Head of caudate nucleus (tissue), 42 donors: Measurements from ENCODE around the gene ADCY1.
A peak's percentile ranks its signal among the peaks of the same experiment; 100 is the strongest.
"Not testable (repeated sequence)": the region's sequence is repeated elsewhere in the genome, so short reads cannot be mapped to it uniquely, and the experiment has no call there.

ENCODE experiments used
- DNase-seq, 42 donors: peaks; one replicate each; pipeline versions ENCODE4 v3.0.0 to v3.0.0-alpha.2; 2020 to 2021; ENCODE audit warnings: mixed read lengths in 7 of 42
- intact Hi-C: fragments of 100-400 bp; cut with DNase I; formaldehyde crosslinking; loops from one replicate; pipeline ENCODE4 v1.15.0; 2022

The ADCY1 gene

DNA sequence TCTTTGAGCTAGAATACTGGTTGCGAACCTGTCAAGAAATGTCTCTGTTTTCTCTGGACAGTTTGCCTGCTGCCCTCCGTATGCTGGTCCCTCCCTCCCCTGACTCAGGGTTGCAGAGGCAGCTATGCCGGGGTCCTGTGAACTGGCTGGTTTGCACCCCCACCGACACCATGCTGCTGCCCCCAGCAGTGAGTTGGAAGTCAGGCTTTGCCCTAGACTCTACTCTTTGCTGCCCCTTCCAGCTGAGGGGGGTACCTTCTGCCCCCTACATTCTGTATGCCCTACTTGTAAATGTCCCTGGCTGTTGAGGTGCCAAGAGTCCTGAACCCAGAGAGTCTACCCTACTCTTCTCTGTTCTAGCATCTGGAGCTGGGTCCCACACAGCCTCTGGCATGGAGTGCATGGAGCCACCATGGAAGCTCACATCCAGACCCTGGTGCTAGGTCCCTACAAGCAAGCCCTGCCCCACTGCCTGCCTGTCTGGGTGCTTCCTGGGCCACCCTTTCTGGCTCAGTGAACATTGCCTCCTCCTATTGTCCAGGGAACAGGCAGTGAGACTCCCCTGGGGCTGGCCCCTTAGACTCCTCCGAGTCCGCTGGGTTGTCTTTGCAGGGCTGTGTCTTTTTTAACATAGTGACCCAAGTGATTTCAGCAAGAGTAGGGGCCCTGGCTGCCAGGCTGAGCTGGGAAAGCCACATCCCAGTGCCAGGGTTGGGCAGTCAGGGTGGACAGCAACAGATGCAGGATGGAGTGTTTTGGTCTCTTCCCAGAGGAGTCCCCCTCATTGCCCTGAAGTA lies 138.9 kb downstream of the ADCY1 start:
- DNase-seq: peak in 6 of 42 donors; percentile 6 to 35 (median 20)
- intact Hi-C loops: no loop called here

DNA sequence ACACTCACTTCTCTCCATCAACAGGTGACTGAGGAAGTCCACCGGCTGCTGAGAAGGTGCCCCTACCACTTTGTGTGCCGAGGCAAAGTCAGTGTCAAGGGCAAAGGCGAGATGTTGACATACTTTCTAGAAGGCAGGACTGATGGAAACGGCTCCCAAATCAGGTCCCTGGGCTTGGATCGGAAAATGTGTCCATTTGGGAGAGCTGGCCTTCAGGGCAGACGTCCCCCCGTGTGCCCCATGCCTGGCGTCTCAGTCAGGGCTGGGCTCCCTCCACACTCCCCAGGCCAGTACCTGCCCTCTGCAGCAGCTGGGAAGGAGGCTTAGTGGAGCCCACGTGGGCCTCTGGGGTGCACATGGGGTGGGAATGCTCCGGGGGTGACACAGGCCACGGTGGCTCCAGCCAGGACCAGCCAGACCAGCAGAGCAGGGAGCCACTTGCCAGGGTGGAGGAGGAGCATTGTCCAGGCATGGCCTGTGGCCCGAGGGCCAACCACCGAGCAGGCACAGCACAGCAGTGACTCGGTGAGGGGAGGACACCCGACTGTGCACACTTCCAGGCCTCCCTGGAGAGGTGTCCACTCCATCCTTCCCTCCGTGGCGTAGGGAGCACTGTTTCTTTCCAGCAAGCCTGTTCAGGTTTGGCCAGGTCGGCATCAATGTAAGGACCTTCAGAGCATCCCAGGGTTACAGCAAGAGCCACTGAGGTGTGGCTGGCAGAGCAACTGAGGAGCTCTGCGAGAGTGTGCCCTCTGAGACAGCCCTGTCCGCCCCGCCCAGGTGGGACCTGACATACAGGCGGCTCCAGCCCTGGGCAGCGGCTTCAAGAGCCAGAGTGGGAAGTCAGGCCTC lies 139.7 kb downstream of the ADCY1 start:
- DNase-seq: peak in 7 of 42 donors; percentile 7 to 31 (median 15)
- intact Hi-C loops: no loop called here

DNA sequence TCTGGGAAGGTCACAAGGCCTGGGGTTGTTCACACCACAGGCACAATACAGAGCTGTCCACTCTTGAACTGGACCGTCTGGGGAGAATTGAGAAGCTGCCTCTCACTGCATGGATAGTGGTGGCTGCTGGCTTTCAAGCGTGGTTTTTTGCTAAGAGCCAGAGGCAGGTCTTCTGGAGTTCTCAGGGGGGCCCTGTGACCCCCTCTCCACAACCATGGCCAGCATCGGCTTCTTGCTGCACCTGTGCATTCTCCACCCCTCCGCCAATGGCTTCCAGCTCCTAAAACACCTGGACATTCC lies 140.3 kb downstream of the ADCY1 start:
- intact Hi-C loops: no loop called here

DNA sequence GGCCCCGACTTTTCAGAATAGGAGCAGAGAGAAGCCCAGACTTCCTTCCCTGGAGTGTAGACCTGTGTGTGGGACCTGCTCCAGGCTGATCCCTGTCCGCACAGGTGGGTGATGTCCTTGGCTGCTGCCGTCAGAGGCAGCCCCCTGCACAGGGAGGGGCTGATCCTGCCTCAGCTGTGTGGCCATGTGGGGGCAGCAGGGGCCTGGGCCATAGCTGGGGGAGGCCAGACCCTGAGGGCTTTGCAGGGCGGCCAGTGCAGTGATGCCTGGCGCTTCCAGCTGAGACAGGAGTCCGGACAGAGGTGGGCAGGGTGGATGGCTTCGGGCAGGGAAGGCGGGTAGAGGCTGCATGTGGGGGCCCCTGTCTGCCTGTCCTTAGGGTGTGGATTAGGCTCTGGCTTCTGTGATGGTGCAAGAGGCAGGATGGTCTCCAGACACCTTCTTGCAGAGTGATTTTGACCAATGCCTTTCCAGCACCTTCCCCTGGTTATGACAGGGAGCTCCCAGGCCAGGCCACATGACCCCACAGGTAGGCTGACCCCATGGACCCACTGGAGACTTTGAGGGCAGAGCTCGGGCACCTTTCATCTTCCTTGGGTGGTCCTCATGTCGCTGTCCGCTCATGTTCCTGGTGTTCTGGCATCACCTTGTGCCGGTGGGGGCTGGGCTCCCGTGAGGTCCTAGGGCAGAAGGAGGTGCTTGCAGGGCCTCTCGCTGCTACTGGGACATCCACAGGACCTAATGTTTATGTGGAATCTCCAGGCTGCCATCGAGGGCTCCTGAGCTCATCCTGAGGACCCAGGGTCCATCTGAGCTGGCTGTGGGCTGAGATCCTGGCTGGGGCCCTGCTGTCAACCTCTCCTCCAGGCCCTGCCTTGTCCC lies 141.5 kb downstream of the ADCY1 start:
- intact Hi-C loops: no loop called here
- DNase-seq: peak in 7 of 42 donors; percentile 0 to 43 (median 24)

More for the DNA sequence above, 140.3 kb downstream of the ADCY1 start:
- DNase-seq: peak in 1 of 42 donors; percentile 21

DNA sequence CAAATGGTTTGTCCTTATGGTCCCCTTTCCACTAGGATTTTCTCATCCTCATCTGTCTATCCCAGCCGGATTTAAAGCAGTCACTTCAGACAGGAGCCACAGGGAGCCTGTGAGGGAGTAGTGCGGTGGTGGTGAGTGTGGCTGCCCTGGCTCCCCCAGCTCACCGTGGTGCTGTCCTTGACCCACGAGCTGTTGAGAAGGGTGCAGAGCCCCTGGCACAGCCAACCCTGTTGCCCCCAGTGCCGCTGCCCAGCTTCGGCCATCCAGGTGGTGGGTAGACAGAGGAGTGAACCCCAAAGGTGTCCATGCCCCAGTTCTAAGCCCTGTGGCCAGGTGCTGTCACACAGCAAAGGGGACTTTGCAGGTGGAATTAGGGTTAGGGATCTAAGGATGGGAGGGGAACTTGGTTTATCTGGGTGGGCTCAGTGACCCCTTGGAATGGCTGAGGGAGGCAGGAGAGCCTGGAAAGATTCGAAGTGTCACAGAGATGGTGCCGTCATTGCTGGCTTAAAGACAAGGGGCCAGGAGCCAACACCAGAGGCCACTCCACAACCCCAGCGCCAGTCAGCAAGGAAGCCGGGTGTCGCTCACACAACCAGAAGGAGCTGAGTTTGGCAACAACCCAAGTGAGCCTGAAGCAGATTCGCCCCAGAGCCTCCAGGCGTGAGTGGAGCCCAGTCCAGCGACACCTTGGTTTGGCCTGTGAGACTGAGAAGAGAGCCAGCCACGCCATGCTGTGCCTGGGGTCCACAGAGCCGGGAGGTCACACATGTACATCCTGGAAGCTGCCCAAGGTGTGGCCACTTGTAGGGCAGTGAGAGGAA lies 142.4 kb downstream of the ADCY1 start:
- DNase-seq: peak in 9 of 42 donors; percentile 10 to 42 (median 25)
- intact Hi-C loops: no loop called here

DNA sequence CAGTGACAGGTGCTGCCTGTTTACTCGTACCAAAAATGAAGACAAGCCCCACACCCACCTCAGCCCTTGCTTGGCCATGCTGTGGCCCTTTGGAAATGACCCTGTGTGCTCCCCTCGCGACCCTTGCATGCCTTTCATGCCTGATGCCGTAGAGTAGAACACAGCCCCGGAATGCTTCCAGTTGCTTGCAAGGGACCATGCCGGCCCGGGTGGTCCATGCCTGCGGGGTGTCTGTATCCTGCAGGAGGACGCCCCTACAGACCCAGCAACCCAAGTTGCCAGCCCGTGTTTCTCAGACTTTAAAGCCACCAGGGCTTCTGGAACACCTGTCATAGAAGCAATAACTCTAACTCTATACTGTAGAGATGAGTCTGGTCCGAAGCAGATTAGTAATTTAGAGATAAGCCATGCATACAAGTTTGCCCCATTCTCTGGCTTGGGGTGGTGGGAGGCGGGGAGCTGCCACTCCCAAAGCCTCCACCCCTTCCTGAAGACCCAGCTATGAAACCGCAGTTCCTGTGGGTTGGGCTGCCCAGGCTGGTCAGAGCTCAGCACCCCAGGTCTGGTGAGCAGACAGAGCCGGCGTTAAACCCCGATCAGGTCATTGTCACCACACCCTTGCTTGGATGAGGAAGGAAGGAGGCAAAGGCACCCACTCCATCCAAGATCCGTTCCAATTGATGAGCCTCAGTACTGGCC lies 143.5 kb downstream of the ADCY1 start:
- intact Hi-C loops: no loop called here
- peak in 5 of 42 donors; percentile 6 to 35 (median 25) for DNase-seq

DNA sequence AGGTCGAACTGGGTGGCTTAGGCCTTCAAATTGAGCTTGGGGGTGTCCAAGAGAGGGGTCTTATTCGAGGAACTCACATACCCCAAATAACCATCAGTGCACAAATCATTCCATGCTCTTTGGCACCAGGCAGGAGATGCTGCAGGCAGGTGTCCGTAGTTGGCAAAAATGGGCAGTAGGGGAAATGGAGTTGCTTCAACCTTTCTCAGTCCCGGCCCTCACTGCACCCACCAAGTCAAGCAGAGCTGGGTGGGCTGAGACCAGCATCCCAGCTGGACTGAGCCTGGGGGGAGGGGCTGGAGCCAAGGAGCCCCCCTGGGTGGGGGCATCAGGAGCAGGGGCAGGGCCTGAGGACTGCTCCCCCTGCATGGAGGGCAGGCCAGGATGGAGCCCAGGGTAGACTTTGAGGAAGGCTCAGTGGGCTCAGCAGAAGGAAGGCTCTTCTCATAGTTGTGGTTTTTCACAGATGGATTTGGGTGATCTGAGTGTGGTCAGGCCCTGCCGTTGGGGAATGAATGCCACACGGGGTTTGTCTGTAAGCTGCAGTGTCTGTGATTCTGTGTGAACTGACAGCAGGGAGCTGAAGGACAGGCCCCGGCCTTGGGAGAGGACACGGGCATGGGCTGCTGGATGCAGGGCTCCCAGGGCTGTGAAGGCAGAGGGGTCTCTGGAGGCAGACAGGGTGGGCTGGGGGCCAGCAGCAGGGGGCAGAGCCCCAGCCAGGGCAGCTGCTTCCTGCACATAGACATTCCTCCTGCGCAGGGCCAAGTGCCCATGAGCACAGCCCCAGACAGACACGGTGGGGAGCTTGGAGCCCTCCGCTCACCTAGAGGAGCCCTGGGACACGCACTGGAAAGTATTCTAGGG lies 144.5 kb downstream of the ADCY1 start:
- peak in 6 of 42 donors; percentile 8 to 40 (median 26) for DNase-seq
- intact Hi-C loops: no loop called here

DNA sequence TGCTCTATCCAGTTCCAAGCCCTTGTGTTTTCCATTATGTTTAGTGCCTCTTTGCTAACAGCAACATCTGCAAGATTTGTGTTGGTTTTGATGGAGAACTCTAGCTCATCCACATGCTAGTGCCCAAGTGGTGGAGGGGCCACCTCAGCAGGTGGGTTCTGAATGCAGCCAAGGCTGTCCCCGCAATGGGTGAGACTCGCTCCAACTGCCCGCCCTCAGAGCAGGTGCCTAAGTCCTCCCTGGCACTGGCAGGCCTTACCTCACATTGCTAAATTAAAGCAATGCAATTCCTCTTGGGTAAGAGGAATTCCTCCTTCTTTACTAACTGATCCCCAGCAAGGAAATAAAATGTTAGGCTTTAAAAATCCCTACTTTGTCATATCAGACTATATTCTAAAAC lies 146.8 kb downstream of the ADCY1 start:
- peak in 3 of 42 donors; percentile 10 to 16 (median 14) for DNase-seq
- intact Hi-C loops: no loop called here

DNA sequence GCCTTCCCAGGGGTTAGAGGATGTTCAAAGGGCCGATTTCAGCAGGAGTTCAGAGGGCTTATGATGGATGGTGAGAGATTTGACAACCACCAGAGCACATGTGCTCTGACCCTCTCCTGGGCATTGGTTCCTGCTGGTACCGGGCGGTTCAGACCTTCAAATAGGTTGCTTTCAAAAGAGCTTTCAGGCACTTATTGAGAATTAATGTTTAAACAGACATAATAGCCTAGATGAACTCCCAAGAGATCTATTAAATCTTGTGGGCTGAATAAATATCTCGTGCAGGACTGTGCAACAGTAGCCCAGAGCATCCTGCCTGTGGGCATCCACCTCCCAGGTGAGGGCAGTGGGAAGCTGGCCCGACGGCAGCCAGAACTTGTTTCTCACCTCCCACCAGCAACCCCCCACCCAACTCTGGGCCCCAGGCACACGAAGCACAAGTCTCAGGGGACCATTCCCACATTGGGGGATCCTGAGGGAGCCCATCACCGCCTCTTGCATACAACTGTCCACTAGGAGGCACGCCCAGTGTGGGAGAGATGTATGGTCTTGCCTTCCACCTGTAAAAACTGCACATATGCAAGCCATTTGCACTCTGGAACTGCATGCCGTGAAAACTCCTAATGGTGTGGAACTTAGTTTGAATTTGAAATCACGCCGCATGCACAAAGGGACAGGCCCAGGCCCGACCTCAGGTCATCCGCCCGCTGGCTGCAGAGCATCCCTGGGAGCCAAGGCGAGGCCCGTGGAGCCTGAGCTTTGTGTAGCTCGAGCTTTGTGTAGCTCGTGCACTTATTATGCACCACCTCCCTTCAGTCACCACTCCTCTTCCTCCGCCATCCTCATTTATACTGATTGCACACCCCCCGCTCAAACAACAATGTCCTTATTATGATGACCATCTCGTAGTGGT lies 147.8 kb downstream of the ADCY1 start:
- DNase-seq: peak in 4 of 42 donors; percentile 11 to 40 (median 32)
- intact Hi-C loops: no loop called here

DNA sequence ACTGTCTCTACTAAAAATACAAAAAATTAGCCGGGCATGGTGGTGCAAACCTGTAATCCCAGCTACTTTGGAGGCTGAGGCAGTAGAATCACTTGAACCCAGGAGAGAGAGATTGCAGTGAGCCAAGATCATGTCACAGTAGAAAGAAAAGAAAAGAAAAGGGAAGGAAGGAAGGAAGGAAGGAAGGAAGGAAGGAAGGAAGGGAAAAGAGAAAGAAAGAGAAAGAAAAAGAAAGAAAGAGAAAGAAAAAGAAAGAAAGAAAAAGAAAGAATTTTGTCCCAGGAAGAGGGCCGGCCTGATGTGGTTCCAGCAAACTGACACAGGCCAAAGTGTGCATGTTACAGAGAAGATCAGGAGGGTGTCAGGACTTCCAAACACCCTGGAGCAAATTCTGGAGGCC lies 151.1 kb downstream of the ADCY1 start:
- DNase-seq, intact Hi-C loops: not testable (repeated sequence)

DNA sequence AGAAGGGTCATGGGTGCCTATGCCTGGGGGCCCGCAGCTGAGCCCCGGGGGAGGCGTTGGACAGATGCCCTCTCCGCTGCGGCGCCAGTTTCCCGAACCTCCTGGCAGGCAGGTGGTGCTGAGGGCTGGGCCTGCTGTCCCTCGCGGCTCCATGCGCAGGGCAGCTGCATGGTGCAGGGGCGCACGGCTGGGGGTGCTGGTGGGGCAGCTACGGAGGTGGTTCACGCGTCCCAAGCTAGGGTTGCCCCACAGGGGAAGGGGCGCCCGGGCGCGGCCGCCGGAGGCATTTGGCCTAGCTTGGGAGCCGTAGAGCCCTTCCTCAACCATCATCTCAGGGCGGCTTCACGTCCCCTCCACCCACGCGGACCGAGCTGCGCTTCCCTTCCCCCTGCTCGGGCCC lies 152.7 kb downstream of the ADCY1 start:
- intact Hi-C loops: no loop called here
- peak in 2 of 42 donors; percentile 31 to 34 for DNase-seq

DNA sequence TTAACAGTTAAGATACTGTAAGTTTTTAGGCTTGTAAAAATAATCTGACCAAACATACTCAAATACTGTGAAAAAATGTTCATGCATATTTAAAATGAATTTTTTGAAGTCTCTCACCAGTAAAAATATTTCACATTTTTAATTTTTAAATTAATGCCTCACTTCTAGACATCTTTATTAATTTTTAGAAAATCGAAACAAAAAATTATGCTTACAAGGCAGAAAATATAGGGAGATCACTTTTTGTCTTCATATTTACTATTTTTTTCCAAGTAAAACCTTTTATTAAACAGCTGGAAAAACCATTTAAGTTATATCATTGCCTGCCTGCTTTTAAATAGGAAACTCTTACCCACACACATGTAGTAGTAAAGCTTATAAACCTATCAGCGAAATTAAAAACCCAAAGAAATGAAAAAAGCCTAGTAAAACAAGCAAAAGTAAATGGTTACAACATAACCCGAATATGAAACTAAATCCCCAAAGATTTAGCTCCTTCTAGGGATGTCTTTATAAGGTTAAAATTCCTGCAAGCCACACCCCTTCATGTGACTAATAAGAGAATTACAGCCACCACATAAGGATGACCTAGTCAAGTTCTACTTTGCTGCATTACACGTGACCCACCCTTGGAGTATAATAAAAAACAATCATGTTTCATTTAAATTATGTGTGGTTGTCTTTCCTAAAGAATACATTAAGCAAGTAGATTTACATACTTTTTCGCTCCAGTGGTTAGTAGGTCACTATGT lies 157.7 kb downstream of the ADCY1 start:
- intact Hi-C loops, DNase-seq: not testable (repeated sequence)

DNA sequence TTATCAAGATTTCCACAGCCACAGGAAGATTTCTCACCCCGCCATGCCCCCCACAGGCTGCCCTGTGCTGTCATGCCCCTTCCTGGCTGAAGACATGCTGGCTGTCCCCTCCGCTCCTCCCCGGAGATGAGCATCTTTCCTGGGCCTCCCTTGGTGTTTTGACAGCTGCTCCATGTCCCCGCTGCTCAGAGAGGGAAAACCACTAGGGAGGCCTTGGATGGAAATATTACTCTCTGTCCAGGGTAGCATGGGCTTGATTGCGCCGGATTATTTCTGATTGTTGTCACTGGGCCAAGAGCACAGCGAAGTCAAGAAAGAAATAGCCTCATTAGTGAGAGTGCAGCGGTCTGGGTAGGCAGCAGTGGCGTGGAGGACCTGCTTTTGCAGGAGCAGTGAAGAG lies 164.8 kb downstream of the ADCY1 start:
- DNase-seq, intact Hi-C loops: not testable (repeated sequence)

DNA sequence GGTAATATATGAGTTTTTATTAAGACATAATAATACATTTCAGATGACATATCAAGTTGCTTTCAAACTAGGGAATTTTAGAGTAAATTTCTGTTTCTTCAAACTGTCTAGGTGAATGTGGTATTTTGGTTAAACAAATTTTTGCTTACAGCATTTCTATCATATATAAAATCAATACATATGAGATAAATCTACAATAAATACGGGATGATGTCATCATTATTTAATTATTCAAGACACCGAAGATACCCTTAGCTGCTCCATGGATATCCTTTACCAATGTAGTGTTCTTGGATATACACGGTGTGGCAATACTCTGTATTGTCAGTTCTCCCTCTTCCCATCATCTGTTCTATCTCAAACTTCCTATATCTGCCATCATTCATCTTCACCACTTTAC lies 166.4 kb downstream of the ADCY1 start:
- intact Hi-C loops, DNase-seq: not testable (repeated sequence)

DNA sequence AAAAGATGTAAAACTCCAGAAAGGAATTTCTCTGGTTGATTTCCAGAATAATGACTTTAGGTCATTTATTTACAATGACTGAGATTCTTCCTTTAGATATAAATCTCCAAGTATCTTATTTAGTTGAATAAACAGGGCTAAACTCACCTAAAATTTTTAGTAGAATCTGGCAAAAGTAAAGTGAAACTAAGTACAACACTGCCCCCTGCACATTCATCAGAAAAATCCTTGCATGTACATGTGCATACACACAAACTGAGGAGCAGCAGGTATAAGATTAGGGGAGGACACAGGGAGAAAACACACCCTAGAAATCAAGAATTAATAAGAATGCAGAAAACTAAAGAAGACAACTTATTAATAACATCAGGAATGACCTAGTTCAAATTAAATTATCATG lies 174.8 kb downstream of the ADCY1 start:
- DNase-seq: peak in 3 of 42 donors; percentile 19 to 36 (median 23)
- intact Hi-C loops: not testable (repeated sequence)
